Measurements from ENCODE around the gene SEMA4A.
"Not testable (repeated sequence)": the region's sequence is repeated elsewhere in the genome, so short reads cannot be mapped to it uniquely, and the experiment has no call there.

Gene SEMA4A

DNA sequence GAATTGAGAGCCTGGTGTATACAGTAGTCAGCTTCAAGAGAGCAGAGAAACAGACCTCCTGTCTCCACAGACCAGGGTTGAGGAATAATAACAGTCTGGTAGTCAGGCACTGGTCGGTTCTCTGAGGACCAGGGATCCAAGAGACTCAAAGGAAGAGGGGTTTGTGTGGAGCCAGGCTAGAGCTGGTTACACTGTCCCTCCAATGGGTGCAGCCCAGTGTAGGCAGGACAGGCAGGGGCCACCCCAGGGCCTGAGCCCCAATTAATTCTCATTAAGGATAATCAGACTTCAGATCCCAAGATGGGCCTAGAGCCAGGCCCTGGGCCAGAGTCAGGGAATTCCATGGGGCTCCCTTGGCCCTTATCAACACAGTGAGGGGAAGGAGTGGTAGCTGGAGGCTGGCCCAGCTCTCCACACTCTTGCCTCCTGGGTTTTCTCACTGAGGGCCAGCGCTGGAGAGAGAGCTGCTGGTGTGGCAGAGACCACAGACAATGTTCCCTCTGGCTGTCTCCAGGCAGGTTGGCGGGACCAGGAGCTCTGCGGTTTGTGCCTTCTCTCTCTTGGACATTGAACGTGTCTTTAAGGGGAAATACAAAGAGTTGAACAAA lies 9.1 kb downstream of the SEMA4A start:
- no peak for DNase-seq

DNA sequence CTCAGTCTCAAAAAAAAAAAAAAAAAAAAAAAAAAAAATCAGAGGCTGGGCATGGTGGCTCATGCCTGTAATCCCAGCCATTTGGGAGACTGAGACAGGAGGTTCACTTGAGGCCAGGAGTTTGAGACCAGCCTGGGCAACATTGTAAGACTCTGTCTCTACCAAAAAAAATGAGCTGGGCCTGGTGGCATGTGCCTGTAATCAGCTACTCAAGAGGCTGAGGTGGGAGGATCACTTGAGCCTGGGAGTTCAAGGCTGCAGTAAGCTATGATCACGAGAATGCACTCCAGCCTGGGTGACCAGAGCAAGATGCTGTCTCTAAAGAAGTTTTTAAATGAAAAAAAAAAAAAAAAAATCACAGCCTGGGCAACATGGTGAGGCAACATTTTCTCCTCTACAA lies 10.3 kb downstream of the SEMA4A start:
- DNase-seq: no peak

DNA sequence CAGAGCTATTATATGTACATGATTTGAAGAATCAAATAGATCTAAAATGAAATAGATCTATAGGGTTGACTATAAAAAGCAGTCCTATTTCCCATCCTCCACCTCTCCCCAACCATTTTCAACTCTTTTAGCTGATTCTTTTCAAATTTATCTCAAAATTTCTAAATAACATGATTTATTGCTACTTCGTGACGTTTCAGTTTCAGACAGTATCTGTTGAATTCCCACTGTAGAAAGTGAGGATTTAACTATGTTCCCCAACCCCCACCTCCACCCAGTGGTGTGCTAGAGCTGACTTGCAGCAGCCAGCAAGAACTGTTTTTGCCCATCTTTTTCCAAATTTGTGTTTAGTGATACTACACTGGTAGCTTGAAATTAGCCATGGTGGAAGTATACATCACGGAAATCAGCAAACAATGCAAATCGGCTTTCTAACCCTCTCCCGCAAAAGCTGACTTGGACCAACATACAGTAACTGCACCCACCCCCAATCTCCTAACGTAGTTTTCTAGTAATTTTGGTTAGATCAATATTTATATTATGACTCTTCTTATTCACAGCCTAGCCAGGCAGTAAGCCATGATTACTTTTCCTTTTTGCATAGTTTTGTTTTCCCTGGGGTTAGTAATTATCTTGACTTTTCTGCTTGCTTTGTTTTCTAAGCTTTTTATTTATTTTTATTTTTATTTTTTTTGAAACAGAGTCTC lies 10.9 kb downstream of the SEMA4A start:
- no peak for DNase-seq

DNA sequence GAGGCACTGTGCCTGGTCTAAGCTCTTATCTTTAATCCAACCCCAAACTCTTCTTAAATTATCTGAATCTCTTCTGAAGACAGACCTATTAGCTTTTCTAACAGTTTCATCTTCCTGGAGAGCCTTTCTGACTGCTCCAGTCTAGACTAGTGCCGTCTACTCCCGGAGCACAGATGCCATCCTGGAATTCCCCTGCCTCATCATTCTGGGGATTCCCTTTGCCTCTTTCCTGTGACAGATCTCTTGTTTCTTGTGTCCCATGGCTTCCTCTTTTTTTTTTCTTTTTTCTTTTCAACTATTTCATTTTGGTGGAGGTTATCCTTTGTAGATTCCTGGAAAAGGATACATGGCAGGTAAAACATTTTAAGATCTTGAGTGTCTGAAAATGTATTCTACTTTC lies 11.7 kb downstream of the SEMA4A start:
- DNase-seq: no peak

DNA sequence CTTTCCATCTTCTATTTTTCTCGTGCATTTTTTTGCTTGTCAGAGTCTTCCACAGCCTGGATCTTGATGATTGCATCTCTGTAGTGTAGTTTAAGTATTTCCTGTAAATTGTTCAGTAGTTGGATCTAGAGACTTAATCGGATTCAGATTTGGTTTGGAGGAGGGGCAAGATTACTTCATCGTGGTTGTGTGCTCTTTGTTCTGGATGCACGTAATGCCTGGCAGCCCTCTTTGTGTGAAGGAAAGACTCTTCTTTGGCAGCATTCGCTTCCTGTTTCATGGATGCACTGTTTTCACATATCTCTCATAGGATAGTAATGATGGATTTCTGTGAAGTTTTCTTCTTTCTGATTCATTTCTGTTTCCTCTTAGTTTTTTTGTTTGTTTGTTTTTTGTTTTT lies 14.2 kb downstream of the SEMA4A start:
- DNase-seq: no peak

DNA sequence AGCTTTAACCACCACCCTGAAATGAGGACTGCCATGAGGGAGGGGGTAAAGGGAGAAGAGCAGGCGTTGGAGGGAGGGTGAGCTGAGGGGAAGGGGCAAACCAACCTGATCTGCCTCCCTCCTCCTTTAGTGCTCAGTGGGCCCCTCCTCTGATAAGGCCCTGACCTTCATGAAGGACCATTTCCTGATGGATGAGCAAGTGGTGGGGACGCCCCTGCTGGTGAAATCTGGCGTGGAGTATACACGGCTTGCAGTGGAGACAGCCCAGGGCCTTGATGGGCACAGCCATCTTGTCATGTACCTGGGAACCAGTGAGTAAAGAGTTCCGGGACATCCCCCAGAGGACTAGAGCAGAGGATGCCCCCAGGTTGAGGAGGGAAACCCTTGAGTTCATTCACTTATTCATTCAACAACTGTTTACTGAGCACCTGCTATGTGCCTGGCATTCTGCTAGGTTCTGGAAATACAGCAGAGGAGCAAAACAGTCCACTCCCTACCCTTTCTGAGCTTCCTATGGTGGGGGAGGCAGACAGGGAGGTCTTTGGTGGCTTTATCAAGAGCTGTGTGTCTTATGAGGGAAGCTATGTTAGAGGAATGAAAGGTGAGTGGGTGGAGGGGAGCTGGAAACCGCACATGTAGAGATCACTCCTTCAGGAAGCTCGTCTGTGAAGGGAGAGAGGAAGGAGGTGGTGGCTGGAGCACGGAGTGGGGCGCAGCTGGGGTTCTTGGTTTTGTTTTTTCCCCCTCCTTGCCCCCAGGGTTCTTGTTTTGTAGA lies 19.5 kb downstream of the SEMA4A start:
- DNase-seq: no peak

DNA sequence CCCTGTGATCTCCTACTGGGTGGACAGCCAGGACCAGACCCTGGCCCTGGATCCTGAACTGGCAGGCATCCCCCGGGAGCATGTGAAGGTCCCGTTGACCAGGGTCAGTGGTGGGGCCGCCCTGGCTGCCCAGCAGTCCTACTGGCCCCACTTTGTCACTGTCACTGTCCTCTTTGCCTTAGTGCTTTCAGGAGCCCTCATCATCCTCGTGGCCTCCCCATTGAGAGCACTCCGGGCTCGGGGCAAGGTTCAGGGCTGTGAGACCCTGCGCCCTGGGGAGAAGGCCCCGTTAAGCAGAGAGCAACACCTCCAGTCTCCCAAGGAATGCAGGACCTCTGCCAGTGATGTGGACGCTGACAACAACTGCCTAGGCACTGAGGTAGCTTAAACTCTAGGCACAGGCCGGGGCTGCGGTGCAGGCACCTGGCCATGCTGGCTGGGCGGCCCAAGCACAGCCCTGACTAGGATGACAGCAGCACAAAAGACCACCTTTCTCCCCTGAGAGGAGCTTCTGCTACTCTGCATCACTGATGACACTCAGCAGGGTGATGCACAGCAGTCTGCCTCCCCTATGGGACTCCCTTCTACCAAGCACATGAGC lies 23.3 kb downstream of the SEMA4A start:
- DNase-seq: no peak

DNA sequence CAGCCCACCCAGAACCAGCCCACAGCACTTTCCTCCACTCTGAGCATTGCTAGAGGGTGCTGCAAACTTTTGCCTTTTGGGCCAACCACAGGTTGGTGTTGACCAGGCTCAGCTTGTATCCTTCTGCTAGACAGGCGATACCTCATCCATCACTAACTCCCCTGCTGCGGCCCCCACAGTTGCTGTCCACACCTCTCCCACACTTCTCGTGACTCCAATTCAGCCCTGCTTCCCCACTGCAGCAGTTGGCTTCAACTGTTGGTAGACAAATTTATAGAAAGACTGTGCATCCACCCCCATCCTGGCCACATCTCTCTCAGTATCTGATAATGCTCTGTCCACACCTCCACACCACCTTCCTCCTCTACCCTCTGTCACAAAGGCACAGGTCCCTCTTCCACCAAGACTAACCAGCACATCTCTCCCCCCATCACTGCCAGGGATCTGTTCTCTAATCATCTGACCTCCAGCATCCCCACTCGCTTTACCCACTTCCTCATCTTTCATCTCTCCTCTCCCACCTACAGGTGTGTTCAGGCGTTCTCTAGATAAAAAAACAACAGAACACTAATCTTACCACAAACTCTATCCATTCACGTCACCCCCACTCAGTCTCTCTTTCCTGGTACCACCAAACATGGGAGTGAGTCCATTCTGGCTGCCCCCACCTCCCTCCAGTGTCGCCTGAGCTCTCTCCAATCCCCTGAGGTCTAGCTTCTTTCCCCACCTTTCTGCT lies 24.7 kb downstream of the SEMA4A start:
- no peak for DNase-seq

DNA sequence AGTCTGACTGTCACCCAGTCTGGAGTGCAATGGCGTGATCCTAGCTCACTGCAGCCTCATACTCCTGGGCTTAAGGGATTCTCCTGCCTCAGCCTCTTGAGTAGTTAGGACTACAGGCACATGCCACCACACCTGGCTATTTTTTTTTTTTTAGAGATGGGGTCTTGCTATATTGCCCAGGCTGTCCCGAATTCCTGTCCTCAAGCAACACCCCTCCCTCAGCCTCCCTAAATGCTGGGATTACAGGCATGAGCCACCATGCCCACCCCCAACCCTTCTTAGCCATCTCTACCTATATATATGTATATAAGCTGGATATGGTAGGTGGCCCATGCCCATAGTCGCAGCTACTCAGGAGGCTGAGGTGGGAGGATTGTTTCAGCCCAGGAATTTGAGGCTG lies 27.1 kb downstream of the SEMA4A start:
- DNase-seq: no peak

DNA sequence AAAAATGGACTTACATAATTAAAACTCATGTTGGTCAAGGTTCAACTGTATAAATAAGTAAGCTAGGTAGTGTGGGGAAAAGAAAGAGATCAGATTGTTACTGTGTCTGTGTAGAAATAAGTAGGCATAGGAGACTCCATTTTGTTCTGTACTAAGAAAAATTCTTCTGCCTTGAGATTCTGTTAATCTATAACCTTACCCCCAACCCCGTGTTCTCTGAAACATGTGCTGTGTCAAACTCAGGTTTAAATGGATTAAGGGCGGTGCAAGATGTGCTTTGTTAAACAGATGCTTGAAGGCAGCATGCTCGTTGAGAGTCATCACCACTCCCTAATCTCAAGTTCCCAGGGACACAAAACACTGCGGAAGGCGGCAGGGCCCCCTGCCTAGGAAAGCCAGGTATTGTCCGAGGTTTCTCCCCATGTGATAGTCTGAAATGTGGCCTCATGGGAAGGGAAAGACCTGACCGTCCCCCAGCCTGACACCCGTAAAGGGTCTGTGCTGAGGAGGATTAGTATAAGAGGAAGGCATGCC lies 28.1 kb downstream of the SEMA4A start:
- peak; percentile 22 for DNase-seq

DNA sequence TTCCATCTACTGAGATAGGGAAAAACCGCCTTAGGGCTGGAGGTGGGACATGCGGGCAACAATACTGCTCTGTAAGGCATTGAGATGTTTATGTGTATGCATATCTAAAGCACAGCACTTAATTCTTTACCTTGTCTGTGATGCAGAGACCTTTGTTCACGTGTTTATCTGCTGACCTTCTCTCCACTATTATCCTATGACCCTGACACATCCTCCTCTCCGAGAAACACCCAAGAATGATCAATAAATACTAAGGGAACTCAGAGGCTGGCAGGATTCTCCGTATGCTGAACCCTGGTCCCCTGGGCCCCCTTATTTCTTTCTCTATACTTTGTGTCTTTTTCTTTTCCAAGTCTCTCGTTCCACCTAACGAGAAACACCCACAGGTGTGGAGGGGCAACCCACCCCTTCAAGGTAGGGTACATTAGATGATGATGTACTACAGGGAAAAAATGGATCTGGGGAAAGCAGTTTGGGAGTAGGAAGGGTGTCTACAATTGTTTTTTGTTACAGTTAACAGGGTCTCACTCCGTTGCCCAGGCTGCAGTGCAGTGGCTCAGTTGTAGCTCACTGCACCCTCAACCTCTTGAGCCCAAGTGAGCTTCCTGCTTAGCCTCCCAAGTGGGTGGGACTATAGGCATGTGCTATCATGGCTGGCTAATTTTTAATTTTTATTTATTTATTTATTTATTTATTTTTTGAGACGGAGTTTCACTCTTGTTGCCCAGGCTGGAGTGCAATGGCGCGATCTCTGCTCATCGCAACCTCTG lies 28.8 kb downstream of the SEMA4A start:
- not testable (repeated sequence) for DNase-seq

DNA sequence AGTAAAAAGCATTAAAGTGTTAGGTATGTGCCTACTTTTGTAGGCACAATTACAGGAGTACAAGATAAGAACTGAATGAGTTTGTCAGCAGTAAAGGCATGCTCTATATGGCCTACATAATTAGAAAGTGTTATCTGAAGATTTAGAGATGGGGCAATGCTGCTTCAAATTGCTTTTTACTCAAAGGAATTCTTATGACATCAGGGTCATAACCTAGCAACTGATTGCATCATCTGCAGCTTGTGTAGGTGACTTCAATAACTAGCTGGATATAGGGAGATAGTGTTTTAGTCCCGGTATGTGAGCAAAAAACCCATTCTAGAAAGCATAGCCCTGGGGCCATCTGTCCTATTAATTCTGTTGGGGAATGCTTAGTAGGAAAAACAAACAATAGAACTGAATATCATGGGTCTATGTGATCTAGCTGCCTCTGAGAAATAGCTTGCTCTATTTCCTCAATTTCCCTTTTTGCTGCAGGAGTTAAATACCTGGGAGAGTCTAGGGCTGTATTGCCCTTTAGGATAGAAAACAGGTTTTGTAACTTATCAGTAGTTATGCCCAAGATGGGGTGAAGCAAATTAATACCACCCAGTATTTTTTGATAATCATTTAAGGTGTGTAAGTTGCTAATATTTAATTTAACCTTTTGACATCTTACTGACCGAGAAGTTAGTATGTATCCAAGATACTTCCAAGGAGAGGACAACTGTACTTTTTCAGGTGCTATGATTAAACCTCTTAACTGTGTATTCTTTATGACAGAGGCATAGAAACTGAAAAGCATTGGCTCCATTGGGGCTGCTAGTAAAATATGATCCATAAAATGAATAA lies 33.2 kb downstream of the SEMA4A start:
- DNase-seq: not testable (repeated sequence)

DNA sequence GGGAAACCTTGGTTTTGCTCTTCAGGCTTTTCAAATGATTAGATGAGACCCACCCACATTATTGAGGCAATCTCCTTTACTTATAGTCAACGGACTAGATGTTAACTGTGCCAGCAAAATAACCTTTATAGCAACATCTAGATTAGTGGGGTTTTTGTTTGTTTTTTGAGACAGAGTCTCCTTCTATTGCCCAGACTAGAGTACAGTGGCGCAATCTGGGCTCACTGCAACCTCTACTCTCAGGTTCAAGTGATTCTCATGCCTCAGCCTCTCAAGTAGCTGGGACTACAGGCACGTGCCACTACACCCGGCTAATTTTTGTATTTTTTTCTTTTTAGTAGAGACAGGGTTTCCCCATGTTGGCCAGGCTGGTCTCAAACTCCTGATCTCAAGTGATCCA lies 36.9 kb downstream of the SEMA4A start:
- not testable (repeated sequence) for DNase-seq

DNA sequence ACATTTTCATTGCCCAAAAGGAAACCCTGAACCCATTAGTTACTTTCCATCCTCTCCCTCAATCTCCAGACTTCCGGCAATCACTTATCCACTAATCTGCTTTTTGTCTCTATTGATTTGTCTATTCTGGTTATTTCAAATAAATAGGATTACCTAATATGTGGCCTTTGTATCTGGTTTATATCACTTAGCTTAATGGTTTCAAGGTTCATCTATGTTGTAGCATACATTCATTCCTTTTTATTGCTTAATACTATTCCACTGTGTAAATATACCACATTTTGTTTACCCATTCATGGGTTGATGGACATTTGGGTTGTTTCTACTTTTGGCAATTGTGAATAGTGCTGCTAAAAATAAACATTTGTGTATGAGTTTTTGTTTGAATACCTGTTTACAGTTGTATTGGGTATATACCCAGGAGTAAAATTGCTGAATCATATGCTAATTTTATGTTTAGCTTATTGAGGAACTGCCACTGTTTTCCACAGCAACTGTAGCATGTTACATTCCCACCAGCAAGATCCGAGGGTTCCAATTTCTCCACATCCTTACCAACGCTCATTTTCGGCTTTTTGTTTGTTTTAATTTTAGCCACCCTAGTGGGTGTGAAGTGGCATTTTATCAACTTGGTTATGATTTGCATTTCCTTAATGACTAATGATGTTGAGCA lies 38.0 kb downstream of the SEMA4A start:
- no peak for DNase-seq

DNA sequence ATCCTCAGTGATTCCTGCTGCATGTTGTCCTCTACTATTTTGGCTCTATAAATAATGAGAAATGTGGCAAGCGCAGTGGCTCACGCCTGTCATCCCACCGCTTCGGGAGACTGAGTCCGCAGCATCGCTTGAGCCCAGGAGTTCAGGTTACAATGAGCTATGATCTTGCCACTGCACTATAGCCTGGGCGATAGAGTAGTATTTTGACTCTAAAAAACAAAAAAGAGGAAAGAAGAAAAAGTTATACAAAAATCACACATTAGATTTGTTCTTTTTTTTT lies 39.8 kb downstream of the SEMA4A start:
- DNase-seq: no peak

DNA sequence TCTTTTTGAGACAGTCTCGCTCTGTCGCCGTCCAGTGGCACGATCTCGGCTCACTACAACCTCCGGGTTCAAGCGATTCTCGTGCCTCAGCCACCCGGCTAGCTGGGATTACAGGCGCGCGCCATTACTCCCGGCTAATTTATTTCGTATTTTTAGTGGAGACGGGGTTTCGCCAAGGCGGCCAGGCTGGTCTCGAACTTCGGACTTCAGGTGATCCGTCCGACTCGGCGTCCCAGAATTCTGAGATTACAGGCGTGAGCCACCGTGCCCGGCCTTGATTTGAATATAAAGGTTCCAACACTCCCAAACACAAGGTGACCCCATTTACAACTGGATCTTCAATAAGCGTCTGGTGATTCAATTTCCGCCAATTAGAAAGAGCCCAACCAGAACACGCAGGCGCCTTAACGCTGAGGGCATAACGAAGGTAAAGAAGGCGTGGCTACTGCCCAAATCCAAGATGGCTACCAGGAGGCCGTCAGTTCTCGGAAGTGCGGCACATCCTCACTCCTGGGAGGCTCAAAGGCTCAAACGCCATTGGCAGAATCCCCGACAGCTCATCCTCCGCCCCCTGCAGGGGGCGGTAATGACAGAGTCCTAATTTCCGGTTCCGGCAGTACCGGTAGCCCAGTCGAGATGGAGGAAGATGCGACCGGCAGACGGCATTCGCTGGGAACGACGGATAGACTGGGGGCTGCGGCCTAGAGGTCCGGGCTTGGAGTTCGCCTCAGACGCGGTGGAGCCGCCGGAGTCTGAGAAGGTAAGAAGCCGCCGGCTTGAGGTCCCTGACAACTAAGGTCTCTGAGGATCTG lies 40.3 kb downstream of the SEMA4A start, which contains the start of gene SLC25A44:
SLC25A44 (plus strand) TSS at position 617 of the 812 bp plus-strand sequence. CDS start 5,744 bp downstream, outside the sequence.
- DNase-seq: peak; percentile 94

DNA sequence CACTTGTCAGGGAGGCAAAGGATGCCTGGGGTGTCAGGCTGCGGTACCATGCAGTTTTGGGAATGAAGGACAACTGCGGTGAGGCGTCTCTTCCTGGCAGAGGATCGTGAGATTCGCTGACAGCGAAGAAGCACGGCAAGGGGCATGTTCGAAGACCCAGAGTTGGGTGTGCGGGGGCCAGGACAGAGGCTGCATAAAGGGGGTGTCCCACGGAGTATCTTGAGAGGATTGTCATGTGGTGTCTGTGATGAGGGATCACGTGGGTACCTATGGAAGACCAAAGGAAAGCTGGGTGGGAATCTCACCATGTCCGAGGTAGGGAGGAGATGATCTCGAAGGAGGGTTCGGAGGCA lies 40.9 kb downstream of the SEMA4A start:
- DNase-seq: no peak

DNA sequence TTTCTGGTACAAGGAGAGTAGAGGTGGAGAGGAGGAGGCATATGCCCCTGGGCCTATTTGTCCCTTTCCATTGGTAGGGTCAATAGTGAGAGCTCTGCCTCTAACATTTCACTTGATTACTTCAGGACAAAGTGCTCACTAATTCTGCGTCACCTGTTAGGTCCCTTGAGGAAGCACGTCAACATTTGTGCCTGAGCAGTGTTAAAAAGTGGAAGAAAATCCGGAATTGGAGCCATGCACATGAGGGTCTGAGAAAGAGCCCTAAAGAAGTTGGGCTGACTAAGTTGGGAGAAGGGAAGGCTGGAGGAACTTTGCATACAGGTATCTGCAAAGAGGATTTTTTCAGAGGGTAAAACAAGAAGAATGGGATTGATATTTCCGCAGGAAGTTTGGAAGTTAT lies 42.5 kb downstream of the SEMA4A start:
- no peak for DNase-seq

DNA sequence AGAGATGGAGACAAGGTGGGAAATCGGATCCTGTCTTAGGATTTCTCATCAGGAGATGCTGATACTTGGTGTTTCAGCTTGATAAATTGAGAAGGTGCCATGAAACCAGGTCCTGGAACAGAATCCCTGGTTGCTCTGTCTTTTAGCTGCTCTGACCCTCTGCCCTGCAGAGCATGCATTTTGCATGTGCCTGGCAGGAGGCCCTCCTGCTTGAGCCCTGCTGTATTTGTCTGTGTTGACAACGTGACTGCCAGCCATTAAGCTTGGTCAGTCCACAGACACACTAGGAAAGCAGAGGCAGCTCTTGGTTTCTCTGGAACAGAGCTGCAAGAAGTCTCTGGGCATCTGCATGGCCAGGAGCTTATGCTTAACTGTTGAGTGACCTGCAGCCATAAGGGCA lies 43.1 kb downstream of the SEMA4A start:
- no peak for DNase-seq

Measured in NCI-H524 treated with DMSO at 0.1 percent for 48 hours (cell line).